Uterus (tissue), 2 donors: Measurements from ENCODE around the gene RPS6KA2.

Experiments used
- POLR2A ChIP-seq, 2 donors: fragments of 450-650 bp; IDR thresholded peaks; one replicate each; pipeline ENCODE4 v1.6.1; 2016; ENCODE audit warnings: antibody characterized with exemption in 2 of 2, mild to moderate bottlenecking in 1 of 2, moderate library complexity in 1 of 2
- TF ChIP-seq, protein P1 (sequence below), 4 experiments: fragments of 200-600 bp in 2 of 4; fragments of 450-650 bp in 2 of 4; sonication (generic) in 2 of 4; IDR thresholded peaks; one replicate each; pipeline ENCODE4 v1.5.1; 2016 to 2019; ENCODE audit warnings: antibody characterized with exemption in 4 of 4, mild to moderate bottlenecking in 2 of 4, moderate library complexity in 1 of 4

DNA sequence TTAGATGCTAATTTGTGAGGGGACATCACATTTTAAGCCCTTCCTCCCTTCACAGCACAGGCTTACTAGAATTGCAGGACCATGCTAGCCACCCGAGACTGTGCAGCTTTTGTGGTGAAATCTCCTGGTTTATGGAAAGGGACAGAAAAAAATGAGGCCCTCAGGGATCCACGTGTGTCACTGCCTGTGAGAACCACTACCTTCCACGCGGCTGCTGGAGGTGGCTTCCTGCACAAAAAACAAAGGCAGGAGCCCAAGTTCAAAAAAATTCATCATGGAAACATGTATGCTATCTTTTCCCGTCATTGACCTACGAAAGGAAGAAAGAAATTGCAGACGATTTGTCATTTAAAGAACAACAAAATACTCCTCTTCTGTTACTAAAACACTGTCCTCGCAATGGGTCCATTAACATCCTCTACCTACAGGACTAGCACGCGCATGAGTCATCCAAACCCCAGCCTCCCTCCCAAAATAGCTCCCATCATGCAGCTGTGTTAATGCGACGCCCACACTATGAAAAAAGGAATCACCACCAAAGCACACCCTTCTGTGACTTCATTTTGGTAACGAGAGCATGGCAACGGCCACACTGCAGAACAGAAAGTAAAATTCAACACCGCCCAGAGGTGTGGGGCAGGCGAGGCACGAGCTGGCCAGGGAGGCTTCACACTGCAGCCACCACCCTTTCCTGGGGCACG, 86.3 kb downstream of the RPS6KA2 start:
- TF ChIP-seq, protein P1, sequence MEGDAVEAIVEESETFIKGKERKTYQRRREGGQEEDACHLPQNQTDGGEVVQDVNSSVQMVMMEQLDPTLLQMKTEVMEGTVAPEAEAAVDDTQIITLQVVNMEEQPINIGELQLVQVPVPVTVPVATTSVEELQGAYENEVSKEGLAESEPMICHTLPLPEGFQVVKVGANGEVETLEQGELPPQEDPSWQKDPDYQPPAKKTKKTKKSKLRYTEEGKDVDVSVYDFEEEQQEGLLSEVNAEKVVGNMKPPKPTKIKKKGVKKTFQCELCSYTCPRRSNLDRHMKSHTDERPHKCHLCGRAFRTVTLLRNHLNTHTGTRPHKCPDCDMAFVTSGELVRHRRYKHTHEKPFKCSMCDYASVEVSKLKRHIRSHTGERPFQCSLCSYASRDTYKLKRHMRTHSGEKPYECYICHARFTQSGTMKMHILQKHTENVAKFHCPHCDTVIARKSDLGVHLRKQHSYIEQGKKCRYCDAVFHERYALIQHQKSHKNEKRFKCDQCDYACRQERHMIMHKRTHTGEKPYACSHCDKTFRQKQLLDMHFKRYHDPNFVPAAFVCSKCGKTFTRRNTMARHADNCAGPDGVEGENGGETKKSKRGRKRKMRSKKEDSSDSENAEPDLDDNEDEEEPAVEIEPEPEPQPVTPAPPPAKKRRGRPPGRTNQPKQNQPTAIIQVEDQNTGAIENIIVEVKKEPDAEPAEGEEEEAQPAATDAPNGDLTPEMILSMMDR (IDR thresholded peaks at IDR 0.05): no peak
- no peak for TF ChIP-seq POLR2A (IDR thresholded peaks at IDR 0.05)
